PC-3 (cell line): ENCODE results near the gene ATE1. TPM values are rescaled to one million over a fixed set of nuclear protein-coding genes. Genes with fewer than 3 reads are reported as not detected.

Experiments
- ATAC-seq: fragments of 200-7000 bp; cut with Tn5 transposase; 2 replicates; pipeline ENCODE4 v1.9.1; 2020; ENCODE audit warnings: mild to moderate bottlenecking, moderate library complexity
- BruUV-seq: library from RNA; stranded (reverse); fragments of 400-500 nt; replicated peaks from 2 replicates; lab custom pipeline; 2021; lab: Mats Ljungman, UMichigan
- CTCF ChIA-PET: fragments of 300-600 bp; sonication (Branson Sonifier 250); formaldehyde crosslinking; loops from one replicate; lab custom pipeline; 2022; ENCODE audit warnings: antibody characterized with exemption; lab: Charles Lee
- POLR2A ChIA-PET: fragments of 300-600 bp; sonication (Branson Sonifier 250); formaldehyde crosslinking; loops from one replicate; lab custom pipeline; 2022; ENCODE audit warnings: antibody characterized with exemption; ENCODE audit not compliant: unreplicated experiment; lab: Charles Lee
- DNase-seq: peaks from one replicate; pipeline ENCODE4 v3.0.0-alpha.2; 2015
- H2AFZ ChIP-seq: fragments of 300-600 bp; sonication (generic); 2 replicates; pipeline ENCODE4 v1.6.0; 2016; ENCODE audit warnings: antibody characterized with exemption, low read length
- H3F3A ChIP-seq: fragments of 300-600 bp; sonication (generic); one replicate; pipeline ENCODE4 v1.6.0; 2017; ENCODE audit warnings: antibody characterized with exemption, low read length, control low read depth, mild to moderate bottlenecking; ENCODE audit not compliant: unreplicated experiment
- H3K27ac ChIP-seq: fragments of 300-600 bp; sonication (generic); 2 replicates; pipeline ENCODE4 v1.5.1; 2016; ENCODE audit warnings: mild to moderate bottlenecking, low read length
- H3K27me3 ChIP-seq: fragments of 300-600 bp; sonication (generic); 2 replicates; pipeline ENCODE4 v1.6.1; 2016; ENCODE audit warnings: low read length, mixed read lengths
- H3K36me3 ChIP-seq: fragments of 300-600 bp; sonication (generic); 2 replicates; pipeline ENCODE4 v1.6.1; 2016; ENCODE audit warnings: low read depth, mixed run types, low read length, mixed read lengths
- H3K4me1 ChIP-seq: fragments of 300-600 bp; sonication (generic); 2 replicates; pipeline ENCODE4 v1.5.1; 2016; ENCODE audit warnings: low read length; ENCODE audit not compliant: insufficient read depth
- H3K4me2 ChIP-seq: fragments of 300-600 bp; sonication (generic); 2 replicates; pipeline ENCODE4 v1.6.0; 2016; ENCODE audit warnings: low read length
- H3K4me3 ChIP-seq: fragments of 300-600 bp; sonication (generic); 2 replicates; pipeline ENCODE4 v1.5.1; 2016; ENCODE audit warnings: mild to moderate bottlenecking, low read length, mixed read lengths
- H3K79me2 ChIP-seq: fragments of 300-600 bp; sonication (generic); 2 replicates; pipeline ENCODE4 v1.6.1; 2017; ENCODE audit warnings: low read length, mixed read lengths
- H3K9ac ChIP-seq: fragments of 300-600 bp; sonication (generic); 2 replicates; pipeline ENCODE4 v1.6.0; 2016; ENCODE audit warnings: mild to moderate bottlenecking, low read length
- H3K9me2 ChIP-seq: fragments of 300-600 bp; sonication (generic); replicated peaks from 2 replicates; pipeline ENCODE4 v1.6.1; 2016; ENCODE audit warnings: mixed run types, low read length, mixed read lengths
- H3K9me3 ChIP-seq: fragments of 300-600 bp; sonication (generic); 2 replicates; pipeline ENCODE4 v1.6.1; 2016; ENCODE audit warnings: low read length, mixed read lengths
- H4K20me1 ChIP-seq: fragments of 300-600 bp; sonication (generic); 2 replicates; pipeline ENCODE4 v1.6.1; 2016; ENCODE audit warnings: low read length, mixed read lengths
- CTCF ChIP-seq: fragments of 300-600 bp; sonication (generic); conservative IDR thresholded peaks from 2 replicates; pipeline ENCODE4 v1.5.1; 2017; ENCODE audit warnings: antibody characterized with exemption, low read depth, mild to moderate bottlenecking, low read length
- EZH2 ChIP-seq: fragments of 300-600 bp; sonication (generic); IDR thresholded peaks from one replicate; pipeline ENCODE4 v1.6.1; 2017; ENCODE audit warnings: antibody characterized with exemption, mild to moderate bottlenecking, low read length; ENCODE audit not compliant: unreplicated experiment
- EZH2phosphoT487 ChIP-seq: fragments of 300-600 bp; sonication (generic); IDR thresholded peaks from 2 replicates; pipeline ENCODE4 v1.6.1; 2018; ENCODE audit warnings: mild to moderate bottlenecking, antibody characterized with exemption, low read length, borderline replicate concordance
- intact Hi-C: fragments of 100-400 bp; cut with micrococcal nuclease; formaldehyde crosslinking; loops from 2 replicates; pipeline ENCODE4 v1.9.0; 2023
- total RNA-seq: library from RNA; depleted of rRNA; stranded (reverse); fragments of >200 nt; gene quantifications from 2 replicates; pipeline ENCODE4 v1.2.3, GENCODE V29; 2014

Gene ATE1
- total RNA-seq, 1 experiment from 2014 or later = 12.8 TPM

DNA sequence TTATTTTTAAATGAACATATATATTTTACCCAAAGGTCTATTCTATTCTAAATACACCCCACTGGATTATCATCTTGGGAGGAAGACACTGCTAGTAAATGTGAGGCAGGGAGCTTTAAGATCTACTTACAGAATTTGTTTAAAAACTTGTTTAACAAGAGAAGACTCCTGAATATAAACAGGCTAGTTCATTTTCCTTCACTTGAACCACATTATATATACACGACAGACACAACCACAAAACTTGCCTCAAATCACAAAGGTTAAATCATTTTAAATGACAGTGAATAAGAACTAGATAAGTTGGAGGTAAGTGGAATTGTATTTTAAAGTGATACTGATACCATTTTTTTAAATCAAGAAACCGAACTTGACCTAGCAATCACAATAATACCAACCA lies 109.2 kb downstream of the ATE1 start:
- no peak overlapping the region for H3K4me2 ChIP-seq
- H3K4me1 ChIP-seq = peaks cover 7% of the 10 kb centered on the region; the same call in 1 of the 2 replicates
- ChIA-PET POLR2A (no interaction called here), CTCF (no interaction called here)
- H3K36me3 ChIP-seq = no peaks in the 10 kb centered on the region
- TF ChIP-seq EZH2 = no peak
- TF ChIP-seq CTCF = no peak
- no peak for TF ChIP-seq EZH2phosphoT487
- no peaks in the 10 kb centered on the region for H3K9me2 ChIP-seq
- no peaks in the 10 kb centered on the region for H3K27me3 ChIP-seq
- DNase-seq (no peak), ATAC-seq (no peak)
- H2AFZ ChIP-seq = no peak overlapping the region
- H3K27ac ChIP-seq = no peak overlapping the region
- intact Hi-C loops = no loop called here
- H3F3A ChIP-seq = no peaks in the 10 kb centered on the region
- no peaks in the 10 kb centered on the region for H3K79me2 ChIP-seq
- no peaks in the 10 kb centered on the region for H3K9me3 ChIP-seq
- no peak overlapping the region for H3K4me3 ChIP-seq
- BruUV-seq = no TSS peak
- H4K20me1 ChIP-seq = no peaks in the 10 kb centered on the region
- H3K9ac ChIP-seq = no peak overlapping the region

DNA sequence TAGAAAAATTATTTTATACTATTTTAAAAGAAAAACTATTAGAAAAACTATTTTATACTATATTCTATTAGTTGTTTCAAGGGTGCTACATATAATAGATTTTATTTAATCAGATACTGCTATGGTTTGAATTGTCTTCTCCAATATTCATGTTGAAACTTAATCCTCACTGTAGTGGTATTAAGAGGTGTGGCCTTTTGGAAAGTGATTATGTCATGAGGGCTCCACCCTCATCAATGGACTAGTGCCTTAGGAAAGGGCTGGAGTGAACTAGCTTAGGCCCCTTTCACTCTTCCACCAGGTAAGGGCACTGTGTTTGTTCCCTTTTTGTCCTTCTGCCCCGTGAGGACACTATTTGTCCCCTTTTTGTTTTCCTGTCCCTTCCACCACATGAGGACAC lies 111.6 kb downstream of the ATE1 start:
- Histone ChIP-seq H3K9me3 (no peaks in the 10 kb centered on the region), H2AFZ (no peak overlapping the region), H3K4me1 (no peaks in the 10 kb centered on the region), H3F3A (no peaks in the 10 kb centered on the region), H4K20me1 (no peaks in the 10 kb centered on the region), H3K27me3 (no peaks in the 10 kb centered on the region), H3K27ac (no peak overlapping the region), H3K4me2 (no peak overlapping the region), H3K36me3 (no peaks in the 10 kb centered on the region), H3K9me2 (no peaks in the 10 kb centered on the region), H3K9ac (no peak overlapping the region), H3K79me2 (no peaks in the 10 kb centered on the region), H3K4me3 (no peak overlapping the region)
- CTCF ChIA-PET = no interaction called here
- intact Hi-C loops = no loop called here
- no peak for ATAC-seq
- DNase-seq = no peak
- TF ChIP-seq CTCF (no peak), EZH2 (no peak), EZH2phosphoT487 (no peak)
- POLR2A ChIA-PET = no interaction called here
- no TSS peak for BruUV-seq

- Histone ChIP-seq H3K9me3 (no peaks in the 10 kb centered on the region), H4K20me1 (no peaks in the 10 kb centered on the region), H3K9me2 (no peaks in the 10 kb centered on the region), H3K4me1 (no peaks in the 10 kb centered on the region), H3K27me3 (no peaks in the 10 kb centered on the region), H3K4me3 (no peak overlapping the region), H3K36me3 (no peaks in the 10 kb centered on the region), H3K9ac (no peak overlapping the region), H3K27ac (no peak overlapping the region), H3K79me2 (no peaks in the 10 kb centered on the region), H2AFZ (no peak overlapping the region), H3F3A (no peaks in the 10 kb centered on the region), H3K4me2 (no peak overlapping the region)
- intact Hi-C loops = no loop called here
- no TSS peak for BruUV-seq
- ChIA-PET CTCF (no interaction called here), POLR2A (no interaction called here)
- no peak for ATAC-seq
- DNase-seq = no peak
- TF ChIP-seq EZH2phosphoT487 (no peak), EZH2 (no peak), CTCF (no peak)
These were observed 114.0 kb downstream of the ATE1 start for GRCh38 chr10:121813857-121814256.
